ENCODE data around the gene EFNB2. TPM values are rescaled to one million over a fixed set of nuclear protein-coding genes. Genes with fewer than 3 reads are reported as not detected.
A peak's percentile ranks its signal among the peaks of the same experiment; 100 is the strongest.

EFNB2 gene
- 10 to 100 TPM; 85.0 to 97.1 TPM for total RNA-seq
- long read RNA-seq, full-length matches to known transcripts, result 155 of 202 reads
- long read RNA-seq, partial matches to known transcripts, result 6 of 202 reads
- long read RNA-seq, other reads (novel, unspliced or antisense), result 41 of 202 reads

- DNase-seq (peak; percentile 92), ATAC-seq (peak; percentile 81)
- intact Hi-C loops (cut with DNase I, micrococcal nuclease), result loop anchor here in 1 of 2 donors (10.0 kb wide), 1 partner anchor 1961 kb away; no protein-coding TSS in a partner anchor
These were observed at the start of gene EFNB2 for GRCh38 chr13:106535552-106536243. EFNB2 (minus strand) TSS chr13:106535662; CDS start chr13:106534964, 698 bp downstream.

- no peak for ATAC-seq
- no peak for DNase-seq
- intact Hi-C loops (cut with DNase I, micrococcal nuclease), result no loop called here
These were observed 45.8 kb upstream of the EFNB2 start for GRCh38 chr13:106581225-106581624.

- no peak for DNase-seq
- no peak for ATAC-seq
- intact Hi-C loops (cut with DNase I, micrococcal nuclease), result no loop called here
These were observed 40.4 kb upstream of the EFNB2 start for GRCh38 chr13:106575896-106576295.

DNA sequence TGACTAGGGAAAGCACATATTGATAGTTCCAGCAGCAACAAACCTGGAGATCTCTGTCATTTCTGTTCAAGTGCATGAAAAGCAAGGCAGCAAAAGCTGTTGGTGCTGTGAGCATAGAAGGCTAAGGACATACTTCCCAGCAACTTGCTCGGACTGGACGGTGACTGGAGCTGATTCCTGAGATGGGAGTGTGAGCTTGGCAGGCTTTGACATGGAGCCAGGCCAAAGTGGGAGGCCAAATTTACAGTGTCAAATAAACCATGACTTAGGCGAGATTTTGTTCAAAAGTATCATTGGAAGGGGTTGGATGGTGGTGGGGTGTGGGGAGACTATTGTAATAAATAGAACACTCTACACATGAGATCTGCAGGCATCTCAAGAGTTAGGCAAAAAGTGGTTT is 38.4 kb upstream of the EFNB2 start:
- no peak for ATAC-seq
- intact Hi-C loops (cut with DNase I, micrococcal nuclease), result no loop called here
- DNase-seq, result peak in 1 of 2 donors; percentile 18

- ATAC-seq, result no peak
- no peak for DNase-seq
These were observed 37.9 kb upstream of the EFNB2 start for GRCh38 chr13:106573284-106573846.

GRCh38 chr13:106570299-106570852 is 34.9 kb upstream of the EFNB2 start:
- intact Hi-C loops (cut with DNase I, micrococcal nuclease), result no loop called here
- DNase-seq (peak; percentile 44 to 84), ATAC-seq (no peak)

More at GRCh38 chr13:106573284-106573846, 37.9 kb upstream of the EFNB2 start:
- intact Hi-C loops (cut with DNase I, micrococcal nuclease), result no loop called here

- intact Hi-C loops (cut with DNase I, micrococcal nuclease), result no loop called here
- ATAC-seq (no peak), DNase-seq (no peak)
These were observed 34.0 kb upstream of the EFNB2 start for GRCh38 chr13:106569233-106570095.

DNA sequence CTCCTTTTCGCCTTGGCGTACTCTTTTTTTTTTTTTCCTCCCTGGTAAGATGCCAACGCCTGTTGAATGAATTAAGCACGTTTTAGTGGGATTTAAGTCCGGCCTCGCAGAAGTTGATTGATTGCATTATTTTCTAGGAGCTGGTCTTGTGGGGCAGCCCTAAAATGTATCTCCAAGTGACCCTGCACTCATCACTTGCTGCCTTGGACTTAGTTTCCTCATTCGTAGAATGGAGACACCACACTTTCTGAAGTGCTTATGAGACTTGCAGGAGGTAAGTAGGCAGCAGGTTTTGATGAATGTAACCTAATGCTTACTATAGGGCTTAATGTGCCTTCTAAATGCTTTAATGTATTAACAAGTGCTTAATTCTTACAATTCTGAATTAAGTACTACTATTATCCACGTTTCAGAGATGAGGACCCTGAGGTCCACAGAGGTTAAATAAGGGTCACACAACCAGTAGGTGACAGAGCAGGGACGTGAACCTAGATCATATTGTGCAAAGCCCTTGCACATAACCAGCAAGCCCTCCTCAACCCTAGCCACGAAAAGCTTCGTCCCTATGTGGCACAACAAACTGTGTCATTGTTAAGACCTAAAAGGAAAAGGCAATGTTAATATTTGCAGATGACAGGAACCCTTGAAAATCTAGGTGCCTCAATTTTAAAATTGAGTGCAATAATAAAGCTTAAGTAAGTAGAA is 33.0 kb upstream of the EFNB2 start:
- no peak for DNase-seq
- intact Hi-C loops (cut with DNase I, micrococcal nuclease), result no loop called here
- ATAC-seq, result no peak

- ATAC-seq (peak; percentile 90), DNase-seq (peak; percentile 90 to 97)
- intact Hi-C loops (cut with DNase I, micrococcal nuclease), result no loop called here
These were observed 32.2 kb upstream of the EFNB2 start, which contains the start of gene ARGLU1 for GRCh38 chr13:106567474-106568298. ARGLU1 (minus strand) TSS chr13:106568137; CDS start chr13:106567919, 218 bp downstream.

DNA sequence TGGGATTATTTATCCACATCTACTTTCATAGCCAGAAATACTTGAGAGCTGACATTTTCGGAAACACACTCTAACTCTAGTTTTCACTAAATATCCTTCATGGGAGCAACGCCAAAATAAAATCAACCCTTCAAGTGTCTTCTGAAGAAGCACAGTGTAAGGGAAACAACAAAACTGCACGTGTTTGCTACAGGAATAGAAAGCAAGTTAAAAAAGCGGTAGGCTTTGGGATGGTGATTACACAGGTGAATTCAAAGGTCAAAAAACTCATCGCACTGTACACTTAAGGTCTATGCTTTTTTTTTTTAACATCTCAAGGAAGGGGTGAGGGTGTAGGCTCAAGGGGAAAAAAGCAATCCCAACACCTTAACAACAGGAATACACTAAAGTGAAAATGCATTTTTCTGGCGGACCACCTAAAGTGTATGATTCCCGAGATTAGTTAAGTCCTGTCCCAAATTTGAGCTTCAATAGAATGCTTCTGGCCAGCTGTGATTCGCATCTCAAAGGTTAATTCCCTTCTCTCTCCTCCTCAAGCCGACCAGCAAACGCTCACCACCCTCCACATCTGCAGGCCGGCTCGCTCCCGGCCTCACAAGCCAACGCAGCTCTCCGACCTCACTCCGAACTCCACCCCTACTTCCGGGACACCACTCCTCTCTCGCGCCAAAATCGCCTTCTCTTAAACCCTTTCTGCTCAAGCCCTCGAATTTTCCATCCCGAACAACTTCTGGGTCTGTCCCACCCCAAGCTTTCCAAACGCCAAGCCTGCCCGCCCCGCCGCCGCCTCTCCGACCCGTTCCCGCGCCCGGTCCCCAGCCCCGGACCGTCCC is 31.4 kb upstream of the EFNB2 start:
- ATAC-seq, result peak; percentile 65

DNA sequence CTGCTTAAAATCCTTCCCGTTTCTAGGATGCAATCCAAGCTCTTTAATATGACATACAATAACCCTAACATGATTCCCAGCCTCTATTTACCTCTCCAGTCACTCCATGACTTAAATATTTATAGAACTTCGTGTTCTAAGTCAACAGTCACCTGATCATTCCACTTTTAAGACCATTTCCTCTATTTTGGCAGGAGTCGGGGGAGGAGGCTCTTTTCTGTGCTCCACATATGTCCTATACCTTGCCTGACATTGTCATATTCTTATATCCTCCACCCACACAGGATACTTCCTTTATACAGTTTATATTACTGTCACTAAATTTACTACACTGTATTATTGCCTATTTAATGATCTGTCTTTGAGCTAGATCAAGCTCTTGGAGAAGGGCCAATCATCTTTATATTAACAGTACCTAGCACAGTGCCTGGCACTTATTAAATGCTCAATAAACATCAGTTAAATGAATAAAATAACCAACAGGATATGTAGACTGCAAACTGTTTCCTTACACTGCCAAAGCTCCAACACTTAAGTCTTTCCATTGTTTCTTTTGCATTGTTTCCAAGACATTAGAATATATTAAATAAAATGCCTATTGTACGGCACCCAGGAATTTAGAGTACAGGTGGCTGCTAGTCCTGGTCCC is 29.8 kb upstream of the EFNB2 start:
- no peak for ATAC-seq
- no peak for DNase-seq
- intact Hi-C loops (cut with DNase I, micrococcal nuclease), result no loop called here

More for the DNA sequence above, 31.4 kb upstream of the EFNB2 start:
- intact Hi-C loops (cut with DNase I, micrococcal nuclease), result no loop called here
- peak; percentile 72 to 74 for DNase-seq

DNA sequence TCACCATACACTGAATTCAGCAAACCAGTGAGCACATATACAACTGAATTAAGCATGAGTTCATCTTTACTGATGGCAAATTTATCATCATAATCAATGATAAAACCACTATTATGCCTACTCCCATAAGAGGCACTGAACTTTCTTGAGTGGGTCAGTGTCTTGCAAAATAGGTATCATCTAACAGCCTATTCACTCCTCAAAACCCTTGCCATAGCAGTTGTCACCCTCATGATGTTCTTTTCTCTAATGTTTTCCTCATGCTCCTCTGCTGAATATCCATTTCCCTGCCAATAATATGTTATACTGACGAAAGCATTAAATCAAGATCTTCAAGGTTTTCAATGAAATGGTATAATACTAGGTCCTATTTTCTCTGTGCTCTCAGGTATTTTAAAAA is 26.8 kb upstream of the EFNB2 start:
- DNase-seq, result no peak
- intact Hi-C loops (cut with DNase I, micrococcal nuclease), result no loop called here
- no peak for ATAC-seq

DNA sequence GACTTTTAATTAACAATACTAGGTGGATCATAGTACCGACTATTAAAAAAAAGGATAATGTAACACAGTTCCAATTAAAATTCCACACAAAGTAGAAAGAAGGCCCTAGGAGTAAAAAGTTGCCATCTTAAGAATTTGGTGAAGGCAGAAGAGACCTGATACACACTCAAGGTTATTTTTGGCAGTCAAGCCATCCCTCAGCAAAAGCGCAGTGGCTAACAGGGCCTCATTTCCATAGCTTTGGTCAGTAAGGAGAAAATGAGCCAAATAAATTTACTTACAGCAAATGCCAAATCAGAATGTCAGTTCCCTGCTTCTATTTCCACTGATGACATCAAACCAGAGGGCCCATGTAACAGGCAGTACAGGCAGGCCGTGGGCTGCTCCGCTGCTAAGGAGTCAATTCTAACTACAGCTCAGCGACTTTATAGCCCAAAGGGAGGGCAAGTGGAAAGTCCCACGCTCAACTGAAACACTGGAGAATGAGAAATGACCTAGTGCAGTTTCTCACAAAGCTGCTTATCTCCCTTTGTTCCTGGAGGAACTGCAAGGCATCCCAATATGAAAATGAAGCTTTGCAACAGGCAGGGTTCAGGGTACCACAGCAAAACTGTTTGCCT is 26.2 kb upstream of the EFNB2 start:
- intact Hi-C loops (cut with DNase I, micrococcal nuclease), result no loop called here
- no peak for DNase-seq
- peak; percentile 55 for ATAC-seq

DNA sequence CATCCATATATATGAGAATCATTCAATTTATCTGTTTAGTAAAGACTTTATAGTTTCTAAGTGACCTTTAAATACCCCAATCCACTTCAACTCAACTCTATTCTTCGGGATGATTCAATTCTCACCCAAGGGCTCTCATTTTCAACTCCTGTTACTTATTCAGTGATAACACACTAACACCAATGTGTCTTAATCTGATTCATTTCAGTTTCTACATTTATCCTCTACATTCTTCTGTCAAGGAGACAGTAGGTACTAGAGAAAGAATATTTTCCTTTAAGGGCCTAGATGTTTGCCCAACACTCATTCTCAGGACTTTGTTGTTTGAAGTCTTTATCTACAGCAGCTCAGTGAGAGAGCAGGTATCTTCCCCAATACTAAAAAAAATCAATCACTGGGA is 25.4 kb upstream of the EFNB2 start:
- intact Hi-C loops (cut with DNase I, micrococcal nuclease), result no loop called here
- no peak for ATAC-seq
- DNase-seq, result no peak

DNA sequence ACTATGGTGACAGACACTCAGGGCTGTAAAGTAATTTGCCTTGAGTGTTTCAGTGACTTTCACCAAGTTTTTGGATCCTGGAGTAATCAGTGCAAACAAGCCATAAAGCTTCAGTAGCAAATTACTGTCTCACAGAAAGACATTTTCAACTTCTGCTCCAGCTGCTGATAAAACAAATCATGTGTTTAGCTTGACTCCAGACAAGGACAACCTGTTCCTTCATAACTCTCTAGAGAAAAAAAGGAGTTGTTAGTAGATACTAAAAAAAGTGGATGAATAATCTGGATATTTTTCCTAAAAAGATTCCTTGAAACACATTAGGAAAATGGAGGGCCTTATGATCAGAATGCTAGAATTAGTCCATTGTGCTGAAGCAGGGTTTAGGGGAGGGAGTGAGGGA is 23.1 kb upstream of the EFNB2 start:
- DNase-seq, result no peak
- no peak for ATAC-seq
- intact Hi-C loops (cut with DNase I, micrococcal nuclease), result no loop called here
